Activated naive CD4-positive, alpha-beta T cell treated with anti-CD3 and anti-CD28 coated beads, Interleukin-2, amount 50 U/mL, for 16 hours (primary cell): ENCODE data around the gene MMP15.
"Not testable (repeated sequence)": the region's sequence is repeated elsewhere in the genome, so short reads cannot be mapped to it uniquely, and the experiment has no call there.

Experiments used
- DNase-seq: peaks from one replicate; pipeline ENCODE4 v3.0.0-alpha.2; 2020

The MMP15 gene

GRCh38 chr16:58025351-58026138, at the start of gene MMP15:
Gene MMP15, plus strand, starts transcription at chr16:58025754. Its CDS starts 597 bp downstream, at chr16:58026351.
- peak; percentile 71 for DNase-seq

GRCh38 chr16:57976331-57976796, 49.2 kb upstream of the MMP15 start:
- DNase-seq, result no peak

- DNase-seq, result no peak
Observed at GRCh38 chr16:57977418-57978069, 48.0 kb upstream of the MMP15 start.

DNA sequence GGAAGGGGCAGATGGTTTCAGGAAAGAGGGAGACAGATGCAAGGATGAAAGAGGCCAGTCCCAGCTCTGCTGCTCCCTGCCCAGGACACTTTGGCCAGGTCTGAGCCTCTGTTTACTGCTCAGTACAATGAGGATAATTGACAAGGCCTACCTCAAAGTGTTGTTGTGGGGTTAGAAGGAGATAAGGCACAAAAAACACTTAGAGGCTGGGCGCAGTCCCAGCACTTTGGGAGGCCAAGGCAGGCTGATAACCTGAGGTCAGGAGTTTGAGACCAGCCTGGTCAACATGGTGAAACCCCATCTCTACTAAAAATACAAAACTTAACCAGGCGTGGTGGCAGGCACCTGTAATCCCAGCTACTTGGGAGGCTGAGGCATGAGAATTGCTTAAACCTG, 47.5 kb upstream of the MMP15 start:
- not testable (repeated sequence) for DNase-seq

DNA sequence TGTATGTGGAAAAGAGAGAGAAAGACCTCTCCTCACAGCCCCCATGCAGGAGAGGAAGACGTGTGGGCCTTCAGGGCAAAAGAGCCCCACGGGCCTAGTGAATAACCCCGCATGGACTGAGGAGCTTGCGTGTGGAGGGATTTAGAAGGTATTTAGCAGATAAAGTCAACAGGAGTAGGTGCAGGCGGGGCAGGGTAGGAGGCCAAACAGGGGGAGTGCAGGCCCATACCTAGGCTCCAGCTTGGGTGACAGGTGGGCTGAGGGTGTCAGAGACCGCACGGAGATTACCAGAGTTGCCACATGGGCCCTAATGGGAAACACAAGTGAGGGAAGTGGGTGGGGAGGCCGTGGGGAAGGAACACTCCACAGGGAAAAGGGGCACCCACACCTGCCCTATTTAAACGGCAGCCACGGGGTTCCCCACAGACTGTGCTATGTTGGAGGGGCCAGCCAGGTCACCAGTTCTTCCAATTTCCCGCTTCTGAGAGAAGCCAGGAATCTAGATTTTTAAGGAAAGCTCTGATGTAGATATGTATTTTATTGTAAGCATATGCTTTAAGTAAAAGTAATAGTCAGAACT, 46.5 kb upstream of the MMP15 start:
- DNase-seq, result no peak

- no peak for DNase-seq
Observed at GRCh38 chr16:57981636-57982035, 43.9 kb upstream of the MMP15 start.

- DNase-seq, result no peak
Observed at GRCh38 chr16:57982385-57982784, 43.2 kb upstream of the MMP15 start.

DNA sequence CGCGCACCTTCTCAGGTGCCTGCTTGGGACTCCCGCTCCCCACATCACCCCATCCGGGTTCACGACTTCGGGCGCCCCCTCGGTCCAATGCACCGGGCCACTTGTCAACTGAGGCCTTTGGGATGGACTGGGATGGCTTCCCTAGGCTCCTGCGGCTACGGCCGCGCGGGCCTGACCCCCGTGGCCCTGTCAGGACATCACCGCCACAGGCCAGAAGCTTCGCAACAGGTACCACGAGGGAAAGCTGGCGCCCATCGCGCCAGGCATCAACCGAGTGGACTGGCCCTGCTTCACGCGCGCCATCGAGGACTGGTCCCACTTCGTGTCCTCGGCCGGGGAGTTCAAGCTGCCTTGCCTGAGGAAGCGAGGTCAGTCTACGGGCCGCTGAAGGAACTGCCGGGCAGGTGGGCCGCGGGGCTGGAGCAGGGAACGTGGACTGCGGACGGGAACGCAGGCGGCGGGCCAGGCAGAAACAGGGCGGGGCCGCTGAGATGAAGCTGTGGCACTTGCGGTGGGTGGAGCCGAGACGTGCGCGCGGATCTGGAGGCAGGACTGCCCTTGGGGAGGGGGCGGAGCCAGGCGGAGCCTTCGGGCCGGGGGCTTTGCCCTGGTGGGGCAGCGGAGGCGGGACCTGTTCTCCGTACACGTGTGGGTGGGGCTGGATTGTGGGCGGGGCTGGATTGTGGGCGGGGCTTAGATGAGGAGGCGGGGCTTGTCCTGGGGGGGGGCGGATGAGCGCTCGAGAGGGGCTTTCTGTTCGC, 40.9 kb upstream of the MMP15 start:
- peak; percentile 93 for DNase-seq

DNA sequence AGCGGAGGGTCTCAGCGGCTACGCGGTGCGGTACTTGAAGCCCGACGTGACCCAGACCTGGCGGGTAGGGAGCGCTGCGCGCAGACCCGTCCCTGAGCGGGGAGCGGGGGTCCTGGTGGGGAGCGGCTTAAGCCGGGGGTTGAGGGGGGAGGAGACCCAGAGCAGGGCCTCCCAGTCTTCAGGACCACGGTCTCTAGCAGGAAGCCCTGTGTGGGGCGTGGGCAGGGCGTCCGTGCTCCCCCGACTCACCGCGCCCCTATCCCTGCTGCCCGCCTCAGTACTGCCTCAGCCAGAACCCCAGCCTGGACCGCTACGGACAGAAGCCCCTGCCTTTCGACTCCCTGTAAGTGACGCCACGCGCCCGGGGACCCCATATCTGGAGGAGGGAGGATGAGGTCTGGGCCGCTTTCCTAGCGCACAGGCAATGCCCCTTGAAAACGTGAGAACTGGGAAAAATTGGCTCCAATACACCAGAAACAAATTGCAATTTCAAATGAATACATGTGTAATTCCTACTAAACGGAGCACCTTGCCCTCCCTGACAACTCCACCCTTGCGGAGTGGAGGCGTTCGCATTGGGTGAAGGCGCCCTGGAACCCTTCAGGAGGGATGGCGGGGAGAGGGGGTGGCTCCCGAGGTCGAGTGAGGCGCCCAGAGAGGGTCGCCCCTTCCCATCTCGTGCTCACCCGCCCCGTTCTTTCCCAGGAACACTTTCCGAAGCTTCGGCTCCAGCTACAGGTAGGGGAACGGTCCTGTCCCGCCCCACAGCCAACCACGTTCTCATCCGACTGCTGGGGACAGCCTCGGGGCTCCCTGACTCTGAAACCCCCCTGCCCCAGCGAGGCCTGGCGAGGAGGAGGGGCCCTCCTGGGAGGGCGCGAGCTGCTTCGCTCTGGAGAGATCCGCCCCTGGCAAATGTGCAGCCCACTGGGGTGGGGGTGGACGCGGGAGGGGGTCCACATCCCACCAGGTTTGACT, 40.1 kb upstream of the MMP15 start:
- DNase-seq, result no peak

- no peak for DNase-seq
Observed at GRCh38 chr16:57986196-57986595, 39.4 kb upstream of the MMP15 start.

GRCh38 chr16:57987441-57988177, 37.9 kb upstream of the MMP15 start:
- DNase-seq, result no peak

DNA sequence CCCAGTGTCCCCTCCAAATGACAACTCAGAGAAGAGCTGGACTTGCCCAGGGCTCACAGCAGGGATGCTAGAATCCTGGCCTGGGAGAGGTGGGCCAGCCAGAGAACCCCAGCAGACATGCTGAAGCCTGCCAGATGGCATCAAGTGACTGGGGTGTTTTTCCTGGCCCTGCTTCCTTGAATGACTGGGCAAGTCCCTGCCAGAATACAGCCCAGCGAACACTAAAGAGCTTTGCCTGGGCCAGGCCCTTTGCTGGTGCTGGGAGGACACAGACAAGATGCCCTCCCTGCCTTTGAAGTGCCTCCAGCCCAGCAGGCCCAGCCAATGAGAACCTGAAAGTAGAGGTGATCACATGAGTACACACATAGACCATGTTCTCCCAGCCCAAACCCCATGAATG, 36.6 kb upstream of the MMP15 start:
- DNase-seq, result no peak

DNA sequence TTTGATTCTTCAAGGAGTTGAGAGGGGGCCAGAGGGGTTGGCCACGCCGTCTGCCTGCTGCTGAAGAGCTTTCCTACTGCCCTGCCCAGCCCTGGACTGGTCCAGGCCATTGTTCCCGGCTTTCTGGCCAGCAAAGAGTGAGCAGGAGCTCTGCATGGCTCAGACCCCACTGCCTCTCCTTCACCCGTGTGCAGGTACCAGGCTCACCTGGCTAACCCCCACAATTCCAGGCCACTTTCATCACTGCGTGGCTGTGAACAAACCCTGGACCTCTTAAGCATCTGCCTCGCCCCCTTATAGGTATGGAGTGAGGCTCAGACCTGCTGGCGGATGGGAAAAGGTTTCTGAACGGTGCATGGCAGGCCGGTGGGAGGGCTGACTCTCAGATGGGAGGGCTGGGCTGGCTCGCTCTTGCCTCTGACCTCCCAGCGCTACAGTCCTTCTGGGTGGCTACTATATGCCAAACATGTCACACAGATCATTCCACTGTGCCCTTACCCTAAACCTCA, 33.9 kb upstream of the MMP15 start:
- no peak for DNase-seq

- DNase-seq, result no peak
Observed at GRCh38 chr16:57992084-57992483, 33.5 kb upstream of the MMP15 start.

DNA sequence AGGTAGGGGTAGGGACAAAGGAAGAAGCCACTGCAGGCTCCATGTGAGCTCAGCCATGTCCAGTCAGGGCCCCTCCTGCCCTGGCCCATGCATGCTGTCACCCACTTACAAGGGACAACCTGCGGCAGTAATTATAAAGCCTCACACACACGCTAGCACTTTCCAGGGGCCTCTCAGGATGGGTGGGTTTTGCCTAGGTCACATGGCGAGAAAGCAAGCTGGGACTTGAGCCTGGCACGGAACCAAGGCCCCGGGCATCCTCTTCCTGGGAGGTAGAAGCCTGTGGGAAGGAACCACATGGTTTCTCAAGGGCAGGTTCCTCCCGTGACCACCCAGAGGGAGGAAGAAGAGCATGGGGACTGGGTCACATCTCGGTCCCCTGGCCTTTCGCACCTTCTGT, 32.1 kb upstream of the MMP15 start:
- no peak for DNase-seq

GRCh38 chr16:57993897-57994296, 31.7 kb upstream of the MMP15 start:
- no peak for DNase-seq

DNA sequence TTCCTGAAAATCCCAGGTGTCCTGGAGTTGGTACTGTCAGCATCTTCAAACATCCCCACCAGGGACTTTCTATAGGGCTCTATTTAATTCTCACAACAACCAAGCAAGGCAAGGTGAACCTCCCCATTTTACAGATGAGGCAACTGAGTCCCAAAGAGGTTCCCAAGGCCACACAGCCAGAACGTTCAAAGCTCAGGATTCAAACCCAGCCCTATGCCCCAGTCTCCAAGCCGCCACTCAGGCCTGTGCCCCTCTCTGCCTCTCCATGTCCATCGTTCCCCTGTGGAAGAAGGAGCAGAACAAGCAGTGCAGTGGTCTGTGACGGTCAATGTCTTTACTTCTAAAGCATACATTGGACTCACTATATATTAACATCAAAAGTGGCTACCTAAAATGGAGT, 31.2 kb upstream of the MMP15 start:
- no peak for DNase-seq

- peak; percentile 26 for DNase-seq
Observed at GRCh38 chr16:57994778-57995177, 30.8 kb upstream of the MMP15 start.

DNA sequence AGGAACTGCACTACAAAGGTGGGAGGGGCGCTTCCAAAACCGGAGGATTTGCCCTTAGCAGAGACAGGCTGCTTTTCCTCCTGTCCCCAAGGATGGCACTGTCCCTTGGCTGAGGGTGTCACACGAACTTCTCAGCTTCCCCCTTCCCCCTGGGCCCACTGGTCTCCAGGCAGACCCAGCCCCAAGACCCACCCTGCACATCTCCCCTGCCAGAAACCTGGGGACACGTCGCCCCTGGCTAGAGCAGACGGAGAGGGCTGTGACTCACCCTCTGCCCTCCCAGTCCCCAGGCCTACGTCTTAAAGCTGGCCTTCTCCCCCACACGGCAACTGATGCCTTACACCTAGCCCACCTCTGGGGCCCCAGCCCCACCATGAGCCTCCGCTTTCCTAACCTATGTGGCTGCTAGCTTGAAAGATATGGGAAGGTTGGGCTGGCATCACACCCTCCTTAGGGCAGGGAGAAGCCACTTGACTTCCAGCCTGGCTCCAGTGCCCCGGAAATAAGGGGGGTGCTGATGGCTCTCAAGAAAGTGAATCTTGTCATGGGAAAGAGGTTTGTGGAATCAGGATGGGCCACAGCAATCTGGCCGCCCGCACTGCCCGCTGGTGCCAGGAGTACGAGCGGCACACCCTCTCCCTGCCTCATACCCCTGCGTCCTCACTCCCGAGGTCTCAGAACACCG, 29.7 kb upstream of the MMP15 start:
- DNase-seq, result no peak

DNA sequence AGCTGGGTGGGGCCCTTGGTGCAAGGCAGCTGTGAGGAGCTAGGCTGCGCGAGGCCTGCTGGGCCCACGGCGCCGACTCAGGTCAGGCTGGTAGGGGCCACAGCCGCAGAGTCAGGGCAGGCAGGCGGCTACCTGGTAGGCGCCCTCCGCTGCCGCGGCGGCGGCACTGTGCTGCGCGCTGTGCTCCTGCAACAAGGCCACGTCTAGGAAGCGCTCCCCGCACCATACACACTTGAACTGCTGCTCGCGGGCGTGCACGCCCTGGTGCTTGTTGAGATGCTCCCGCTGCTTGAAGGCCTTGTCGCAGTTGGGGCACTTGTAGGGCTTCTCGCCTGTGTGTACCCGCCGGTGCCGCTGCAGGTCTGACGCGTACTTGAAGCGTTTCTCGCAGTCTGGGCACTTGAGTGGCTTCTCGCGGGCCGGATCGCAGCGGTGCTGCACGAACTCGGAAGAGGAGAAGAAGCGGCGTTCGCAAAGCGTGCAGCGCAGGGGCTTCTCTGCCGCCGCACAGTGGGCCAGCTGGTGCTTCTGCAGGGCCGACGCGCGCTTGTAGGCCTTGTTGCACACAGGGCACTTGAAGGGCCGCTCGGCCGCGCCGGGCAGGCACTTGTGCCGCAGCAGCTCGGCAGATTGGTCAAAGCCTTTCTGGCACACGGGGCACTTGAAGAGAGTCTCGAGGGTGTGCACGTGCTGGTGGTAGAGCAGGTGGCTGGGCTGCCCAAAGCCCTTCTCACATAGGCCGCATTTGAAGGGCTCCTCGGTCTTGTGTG, 29.0 kb upstream of the MMP15 start:
- no peak for DNase-seq
